HG03060 (cell line): Measurements from ENCODE around the gene INPP5A.

Experiments
- ATAC-seq: cut with Tn5 transposase; IDR thresholded peaks from one replicate; pipeline ENCODE4 v1.9.1; 2021; ENCODE audit warnings: low read depth, moderate number of reproducible peaks; ENCODE audit not compliant: unreplicated experiment

Gene INPP5A

DNA sequence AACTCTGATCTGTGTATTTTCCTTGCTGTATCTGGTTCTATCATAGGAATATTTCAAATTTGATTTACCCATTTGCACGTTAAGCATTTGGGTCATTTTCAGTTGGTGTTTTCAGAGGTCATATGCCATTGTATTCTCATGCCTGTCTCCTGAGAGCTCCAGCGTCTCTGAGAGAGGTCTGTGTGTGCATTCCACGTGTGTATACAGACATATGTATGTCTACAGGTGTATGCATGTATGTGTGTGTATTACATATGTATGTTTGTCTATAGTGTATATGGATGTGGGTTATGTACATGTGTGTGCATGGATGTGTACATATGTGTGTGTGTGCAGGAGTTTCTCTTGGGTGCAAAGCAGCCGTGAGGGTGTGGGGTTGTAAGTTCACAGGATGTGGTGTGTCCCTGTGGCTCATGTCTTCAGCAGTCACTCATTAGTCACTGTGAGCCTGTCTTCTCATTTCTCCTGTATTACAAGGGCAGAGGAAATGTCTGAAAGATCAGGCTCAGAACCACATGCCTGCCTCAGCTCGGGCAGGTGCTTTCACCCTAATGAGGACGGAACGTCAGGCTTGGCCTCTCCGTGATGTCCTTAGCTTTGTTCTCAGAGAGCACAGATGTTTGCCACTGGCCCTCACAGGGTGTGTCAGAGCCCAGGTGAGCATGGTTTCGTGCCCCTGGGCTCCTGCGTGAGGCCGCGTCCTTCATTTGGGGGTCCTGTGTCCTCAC, 146.7 kb downstream of the INPP5A start:
- ATAC-seq = peak; percentile 54

DNA sequence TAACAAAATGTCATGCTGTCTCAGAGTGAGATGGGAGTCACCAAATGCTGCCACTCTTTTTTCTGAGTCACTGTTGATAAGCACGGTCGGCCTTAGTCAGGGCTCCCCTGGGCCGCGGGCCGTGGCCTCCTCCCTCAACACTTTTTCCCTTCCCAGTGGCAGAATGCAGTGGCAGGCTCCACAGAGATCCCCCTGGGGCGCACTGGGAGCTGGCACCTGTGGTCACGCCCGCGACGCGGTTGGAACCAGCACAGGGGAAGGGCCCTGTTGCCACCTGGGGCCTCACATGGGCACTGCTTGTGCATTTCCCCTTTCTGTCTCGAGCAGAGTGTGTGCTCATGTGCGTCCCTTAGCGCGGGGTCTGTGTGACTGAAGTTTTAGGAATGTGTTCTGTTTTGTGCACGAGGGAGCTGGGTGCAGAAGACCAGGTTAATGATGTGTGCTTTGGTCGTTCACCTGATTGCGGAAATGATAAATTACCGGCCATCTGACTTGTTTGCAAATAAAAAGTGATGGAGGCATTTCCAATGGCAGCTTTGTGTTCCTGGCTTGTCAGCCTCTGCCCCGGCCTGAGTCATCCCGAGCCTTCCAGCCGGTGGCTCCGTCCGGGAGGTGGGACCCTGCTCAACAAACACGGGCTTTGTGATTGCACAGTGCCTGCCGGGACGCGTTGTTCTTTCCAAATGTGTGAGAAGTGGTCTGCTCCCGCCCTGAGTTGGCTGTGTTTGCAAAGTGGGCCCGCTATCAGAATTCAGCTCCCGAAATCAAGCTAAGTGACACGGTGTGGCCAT, 147.7 kb downstream of the INPP5A start:
- ATAC-seq = no peak

DNA sequence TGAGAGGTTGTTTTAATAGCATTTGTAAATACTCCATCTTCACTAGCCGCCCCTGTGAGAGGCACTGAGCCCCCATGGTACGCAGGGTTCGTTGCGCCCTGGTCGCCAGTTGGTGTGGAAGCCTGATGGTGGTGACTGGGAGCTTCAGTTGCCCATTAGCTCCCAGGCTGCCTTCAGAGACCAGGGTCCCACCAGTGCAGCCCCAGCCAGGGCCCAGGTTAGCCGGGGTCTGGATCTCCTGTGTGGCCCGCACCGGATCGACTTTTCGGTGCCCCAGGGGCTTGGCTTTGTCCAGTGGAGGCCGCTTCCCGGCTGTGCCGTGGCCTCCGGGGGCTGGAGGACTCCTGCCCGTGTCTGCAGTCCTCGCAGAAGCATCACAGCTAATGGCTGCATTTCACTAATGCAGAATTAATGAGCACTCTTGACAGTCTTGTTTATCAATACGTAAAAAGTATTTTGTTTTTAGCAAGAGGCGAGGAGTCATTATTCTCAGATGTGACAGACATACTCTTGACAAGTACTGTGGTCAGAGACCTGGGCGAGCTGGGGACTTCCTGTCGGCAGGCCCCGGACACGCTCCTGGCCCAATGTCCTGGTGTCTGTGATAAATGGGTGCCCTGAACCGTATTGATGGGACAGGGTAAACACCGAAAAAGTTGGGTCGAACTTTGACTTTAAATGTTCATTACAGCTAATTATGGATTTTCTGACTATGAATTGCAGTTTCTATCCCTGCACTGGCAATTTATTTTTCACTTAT, 148.5 kb downstream of the INPP5A start:
- ATAC-seq = no peak

DNA sequence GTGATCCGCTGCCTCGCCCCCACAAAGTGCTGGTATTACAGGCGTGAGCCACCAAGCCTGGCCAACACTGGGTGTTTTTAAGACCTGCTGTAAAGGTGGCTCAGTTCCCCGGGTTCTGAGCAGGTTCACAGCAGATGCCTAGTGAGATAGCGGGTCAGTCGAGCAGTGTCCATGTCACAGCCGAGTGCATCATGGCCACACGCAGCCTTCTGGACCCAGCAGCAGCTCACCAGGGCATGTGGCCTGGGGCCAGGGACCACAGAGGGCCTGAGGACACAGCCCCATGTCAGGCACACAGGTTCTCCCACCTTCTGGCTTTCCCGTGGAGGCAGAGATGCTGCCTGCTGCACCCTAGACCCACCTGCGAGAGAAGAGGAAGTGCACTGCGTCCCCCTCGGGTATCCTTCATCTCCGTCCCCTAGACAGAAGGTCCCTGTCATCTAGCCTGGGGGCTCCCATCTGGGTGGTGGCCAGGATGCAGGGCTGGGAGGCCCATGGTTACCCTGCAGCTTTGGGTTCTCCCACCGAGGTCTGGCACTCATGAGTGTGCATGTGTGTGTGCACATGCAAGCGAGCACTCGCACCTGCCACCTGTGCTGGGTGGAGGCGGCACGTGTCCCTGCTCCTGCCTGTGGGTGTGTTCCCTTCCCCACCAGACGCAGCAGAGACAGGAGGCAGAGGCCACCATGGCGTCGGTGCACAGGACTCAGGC, 149.8 kb downstream of the INPP5A start:
- ATAC-seq = no peak

DNA sequence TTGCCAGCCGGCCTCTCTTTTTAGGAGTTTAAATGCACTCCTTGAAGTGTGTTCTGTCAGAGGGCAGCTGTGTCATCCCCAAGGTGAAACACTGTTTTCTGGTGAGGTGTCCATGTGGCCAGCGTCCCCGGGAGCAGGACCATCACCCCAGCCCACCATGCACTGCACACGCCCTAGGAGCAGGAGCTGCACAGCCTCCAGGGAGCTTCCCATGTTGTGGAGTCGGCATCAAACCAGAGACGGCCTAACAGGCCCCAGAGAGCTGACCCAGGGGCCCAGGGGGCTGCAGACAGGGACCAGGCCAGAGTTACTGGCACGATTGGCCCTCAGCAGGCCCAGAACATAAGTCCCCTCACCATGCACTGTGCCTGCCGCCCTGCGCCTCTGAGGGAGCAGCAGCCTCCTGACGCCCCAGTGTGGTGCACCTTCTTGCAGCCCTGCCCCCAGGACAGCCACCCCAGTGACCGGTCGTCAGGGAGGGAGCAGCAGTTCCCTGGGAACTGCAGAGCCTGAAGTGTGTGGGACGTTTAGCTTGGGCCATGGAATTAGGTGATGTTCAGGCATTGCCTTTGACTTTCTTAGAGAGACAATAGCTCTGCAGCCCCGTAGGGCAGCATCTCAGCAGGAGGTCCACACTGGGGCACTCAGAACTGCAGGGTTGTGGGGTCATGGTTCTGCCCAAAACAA, 150.4 kb downstream of the INPP5A start:
- ATAC-seq = no peak

DNA sequence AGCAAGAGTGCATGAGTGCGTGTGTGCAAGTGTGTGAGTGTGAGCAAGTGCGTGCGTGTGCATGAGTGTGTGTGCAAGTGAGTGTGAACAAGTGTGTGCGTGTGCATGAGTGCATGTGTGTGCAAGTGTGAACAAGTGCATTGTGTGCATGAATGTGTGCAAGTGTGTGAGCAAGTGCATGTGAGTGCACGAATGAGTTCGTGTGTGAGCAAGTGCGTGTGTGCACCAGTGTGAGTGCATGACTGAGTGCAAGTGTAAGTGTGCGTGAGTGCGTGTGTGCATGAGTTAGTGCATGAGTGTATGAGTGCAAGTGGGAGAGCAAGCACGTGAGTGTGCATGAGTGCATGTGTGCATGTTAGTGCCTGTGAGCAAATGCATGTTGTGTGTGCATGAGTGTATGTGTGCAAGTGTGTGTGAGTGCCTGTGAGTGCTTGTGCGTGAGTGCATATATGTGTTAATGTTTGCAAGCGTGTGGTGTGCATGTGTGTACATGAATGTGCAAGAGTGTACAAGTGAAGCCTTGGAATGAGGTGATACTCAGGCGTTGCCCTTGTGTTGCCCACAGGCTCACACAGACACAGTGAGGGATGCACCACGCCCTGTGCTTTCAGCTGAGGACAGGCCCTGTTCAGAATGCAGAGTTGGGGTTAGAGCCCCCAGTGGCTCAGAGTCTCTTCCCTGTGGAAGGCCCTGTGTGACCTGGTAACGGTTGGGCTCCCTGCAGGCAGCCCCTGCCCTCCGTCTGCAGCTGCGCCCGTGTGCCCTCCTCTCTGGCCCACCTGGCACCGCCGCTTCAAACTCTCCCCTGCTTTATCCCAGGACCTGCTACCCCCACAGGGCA, 151.2 kb downstream of the INPP5A start:
- no peak for ATAC-seq

DNA sequence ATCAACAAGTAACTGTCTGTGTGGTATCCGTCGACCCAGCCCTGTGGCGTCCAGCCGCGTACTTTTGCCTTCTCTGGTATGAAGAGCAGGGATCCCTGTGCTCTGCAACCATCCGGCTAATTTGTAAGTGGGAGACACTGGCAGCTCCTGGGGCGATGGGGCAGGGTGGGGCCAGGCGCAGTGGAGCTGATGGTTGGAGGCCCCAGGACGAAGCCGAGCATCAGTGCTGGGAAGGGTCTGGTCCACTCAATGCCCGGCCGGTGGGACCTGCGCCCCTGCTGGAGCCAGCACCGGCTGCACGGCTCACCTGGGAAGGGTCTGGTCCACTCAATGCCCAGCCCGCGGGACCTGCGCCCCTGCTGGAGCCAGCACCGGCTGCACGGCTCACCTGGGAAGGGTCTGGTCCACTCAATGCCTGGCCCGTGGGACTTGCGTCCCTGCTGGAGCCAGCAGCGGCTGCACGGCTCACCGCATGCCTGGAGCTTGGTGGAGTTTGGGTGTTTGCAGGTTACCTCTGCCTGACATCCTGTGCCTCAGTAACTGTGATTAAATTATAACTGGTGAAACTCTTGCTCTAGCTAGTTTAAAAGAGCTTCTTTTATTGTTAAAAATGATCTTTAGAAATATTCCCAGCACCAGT, 152.3 kb downstream of the INPP5A start:
- no peak for ATAC-seq

DNA sequence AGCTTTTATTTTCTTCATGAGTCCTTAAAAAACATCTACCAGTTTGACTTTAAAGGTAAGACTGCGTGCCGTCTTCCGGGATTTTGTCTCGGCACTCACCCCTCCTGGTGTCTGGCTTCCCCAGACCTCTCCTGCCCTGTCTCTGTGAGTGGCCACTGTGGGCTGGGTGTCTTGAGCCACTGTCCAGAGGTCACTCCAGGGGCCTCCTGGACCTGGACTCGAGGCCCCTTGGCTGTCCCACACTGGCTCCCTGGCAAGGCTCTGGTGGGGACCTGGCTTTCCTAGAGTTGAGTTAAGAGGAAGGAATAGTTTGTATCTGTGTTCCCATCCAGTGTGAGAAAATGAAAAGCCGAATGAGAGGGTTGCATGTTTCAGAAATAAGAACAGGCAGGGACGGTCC, 152.8 kb downstream of the INPP5A start:
- no peak for ATAC-seq

DNA sequence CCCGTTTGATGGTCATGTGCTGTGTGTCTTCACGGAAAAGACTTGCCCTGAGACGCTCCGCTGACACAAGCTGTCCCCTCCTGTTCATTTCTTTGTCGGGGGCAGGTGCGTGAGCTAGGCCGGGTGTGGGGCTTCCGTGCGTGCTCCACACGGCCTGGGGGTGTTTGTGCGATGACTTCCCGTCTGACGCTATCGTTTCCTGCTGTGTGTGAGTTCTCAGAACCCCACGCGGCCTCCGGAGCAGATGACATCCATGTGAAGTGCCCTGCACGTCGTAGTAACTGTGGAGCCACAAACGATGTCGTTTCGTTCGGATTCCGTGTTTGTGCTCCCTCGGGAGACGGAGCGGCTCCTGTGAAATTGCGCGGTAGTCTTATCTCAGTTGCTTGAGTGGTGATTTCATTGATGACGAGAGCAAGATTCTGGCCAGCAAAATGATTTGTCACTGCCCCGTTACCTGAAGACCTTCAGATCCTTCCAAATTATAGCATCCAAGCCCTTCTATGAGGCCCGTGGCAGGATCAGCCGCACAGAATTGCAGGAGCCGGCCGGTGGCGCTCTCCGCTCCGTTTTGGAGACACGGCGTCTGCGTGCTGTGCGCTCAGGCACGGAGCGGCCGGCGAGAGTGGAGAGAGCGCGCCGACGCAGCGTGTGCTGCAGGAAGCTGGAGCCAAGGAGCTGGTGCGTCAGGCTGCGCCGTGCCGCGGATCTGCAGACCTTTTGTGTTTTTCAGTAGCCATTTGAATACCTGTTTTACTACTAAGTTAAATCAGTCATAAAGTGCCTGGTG, 153.4 kb downstream of the INPP5A start:
- no peak for ATAC-seq

DNA sequence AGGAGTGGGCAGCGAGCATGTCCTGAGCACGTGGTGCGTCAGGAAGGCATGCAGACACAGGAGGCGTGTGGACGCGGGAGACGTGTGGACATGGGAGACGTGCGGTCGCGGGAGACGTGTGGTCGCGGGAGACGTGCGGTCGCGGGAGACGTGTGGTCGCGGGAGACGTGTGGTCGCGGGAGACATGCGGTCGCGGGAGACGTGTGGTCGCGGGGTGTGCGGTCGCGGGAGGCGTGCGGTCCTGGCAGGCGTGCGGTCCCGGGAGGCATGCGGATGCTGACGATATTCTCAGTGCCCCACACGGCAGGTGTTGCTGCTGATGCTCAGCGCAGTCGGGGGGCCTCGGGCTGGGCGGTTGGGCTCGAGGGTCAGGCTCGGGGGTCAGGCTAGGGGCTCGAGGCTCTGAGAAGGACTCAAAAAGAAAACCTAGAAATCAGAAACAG, 154.1 kb downstream of the INPP5A start:
- ATAC-seq = no peak

DNA sequence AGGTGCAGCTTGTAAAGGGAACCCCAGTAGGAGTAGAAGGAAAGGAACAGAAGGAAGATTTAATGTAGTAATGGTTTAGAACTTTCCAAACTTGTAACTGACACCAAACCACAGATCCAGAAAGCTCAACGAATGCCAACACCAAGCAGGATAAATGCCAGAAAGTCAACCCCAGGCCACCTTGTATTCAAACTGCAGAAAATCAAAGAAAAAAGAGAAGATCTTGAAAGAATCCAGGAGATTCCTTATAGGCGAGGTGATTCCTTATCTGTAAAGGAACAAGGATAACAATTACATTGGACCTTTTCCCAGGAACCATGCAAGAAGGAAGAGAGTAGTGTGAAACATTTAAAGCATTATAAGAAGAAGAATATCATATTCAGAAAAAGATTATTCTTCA, 154.7 kb downstream of the INPP5A start:
- ATAC-seq = no peak

DNA sequence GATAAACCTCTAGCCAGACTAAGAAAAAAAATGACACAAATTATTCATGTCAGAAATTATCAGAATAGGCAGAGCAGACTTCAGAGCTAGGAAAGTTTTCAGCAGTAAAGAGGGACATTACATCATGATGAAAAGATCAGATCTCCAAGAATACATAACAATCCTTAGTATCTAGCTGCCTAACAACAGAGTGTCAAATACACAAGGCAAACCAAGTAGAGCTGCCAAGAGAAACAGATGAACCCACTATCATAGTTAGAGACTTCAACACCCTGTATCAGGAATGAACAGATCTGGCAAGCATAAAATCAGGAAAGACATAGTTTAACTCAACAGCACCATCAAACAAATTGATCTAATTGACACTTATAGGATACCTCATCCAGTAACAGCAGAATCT, 156.1 kb downstream of the INPP5A start:
- no peak for ATAC-seq

DNA sequence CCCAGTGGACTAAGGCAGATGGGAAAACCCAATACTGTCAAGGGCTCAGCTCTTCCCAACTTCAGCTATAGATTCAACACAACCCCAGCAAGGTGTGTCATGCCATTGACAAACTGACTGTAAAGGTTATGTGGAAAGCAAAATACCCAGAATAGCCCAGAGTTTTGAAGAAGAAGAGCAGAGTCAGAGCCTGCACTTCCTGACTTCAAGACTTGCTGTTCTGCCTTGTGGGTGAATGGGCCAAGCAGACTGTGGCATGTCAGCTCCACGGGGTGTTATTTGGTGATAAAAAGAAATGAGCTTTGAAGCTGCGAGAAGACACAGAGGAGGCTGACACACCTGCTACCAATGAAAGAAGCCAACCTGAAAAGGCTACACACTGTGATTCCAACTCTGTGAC, 158.6 kb downstream of the INPP5A start:
- no peak for ATAC-seq

DNA sequence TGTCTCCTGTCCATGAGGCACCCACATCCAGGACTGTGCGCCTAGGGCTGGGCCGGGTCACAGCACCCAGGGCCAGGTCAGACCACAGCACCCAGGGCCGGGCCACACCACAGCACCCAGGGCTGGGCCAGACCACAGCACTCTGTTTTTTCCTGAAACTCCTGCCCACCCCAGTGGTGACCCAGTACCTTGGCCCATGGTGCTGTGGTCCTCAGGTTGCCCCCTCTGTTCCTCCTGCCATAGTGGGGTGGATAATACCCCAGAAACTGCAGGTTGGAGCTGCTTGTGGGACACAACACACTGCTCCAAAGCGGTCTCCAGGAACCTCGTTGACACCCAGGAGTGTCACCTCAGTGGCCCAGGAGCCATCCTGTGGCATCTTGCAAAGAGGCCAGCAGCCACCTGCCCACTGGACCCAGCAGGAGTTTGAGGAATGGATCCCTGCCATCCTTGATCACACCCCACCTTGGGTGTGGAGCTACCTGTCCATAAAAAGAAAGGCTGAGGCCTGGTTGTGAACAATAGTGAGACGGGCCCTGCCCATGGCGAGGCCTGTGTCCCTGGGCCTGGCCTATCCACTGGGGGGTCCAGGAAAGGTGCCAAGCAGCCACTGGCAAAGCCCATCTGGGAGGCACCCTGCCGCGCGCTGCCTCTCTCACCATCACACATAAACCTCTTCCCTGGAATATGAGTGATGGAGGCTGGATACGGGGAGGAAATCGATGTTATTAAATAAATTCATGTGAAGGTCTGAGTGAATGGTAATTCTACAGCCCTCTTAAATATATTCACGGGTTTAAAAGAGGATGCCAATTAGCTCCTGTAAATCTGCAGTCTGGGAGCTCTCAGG, 159.4 kb downstream of the INPP5A start:
- no peak for ATAC-seq

DNA sequence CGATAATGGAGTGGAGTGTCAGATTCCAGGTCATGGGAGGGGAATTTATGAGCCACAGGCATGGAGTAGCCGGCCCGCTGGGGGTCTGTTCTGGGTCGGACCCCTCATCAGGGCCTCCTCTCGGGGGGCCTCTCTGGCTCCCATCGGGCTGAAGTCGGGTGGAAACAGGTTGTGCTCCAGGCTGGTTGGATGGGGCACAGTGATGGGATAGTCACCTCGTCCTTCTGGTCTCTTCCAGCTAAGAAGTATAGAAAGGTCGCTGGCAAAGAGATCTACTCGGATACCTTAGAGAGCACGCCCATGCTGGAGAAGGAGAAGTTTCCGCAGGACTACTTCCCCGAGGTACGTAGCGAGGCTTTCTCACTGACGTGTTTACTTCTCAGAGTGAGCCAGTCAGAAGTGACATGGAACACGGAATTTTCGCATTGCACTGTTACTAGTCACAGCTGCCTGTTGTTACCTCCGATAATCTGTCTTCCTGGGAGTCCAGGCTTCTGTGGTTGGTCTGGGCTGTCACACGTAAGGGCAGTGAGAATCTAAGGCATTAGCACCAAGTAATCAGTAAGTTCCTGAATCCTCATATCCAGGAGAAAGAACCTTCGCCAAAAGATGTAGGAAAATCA, 160.1 kb downstream of the INPP5A start:
- no peak for ATAC-seq

DNA sequence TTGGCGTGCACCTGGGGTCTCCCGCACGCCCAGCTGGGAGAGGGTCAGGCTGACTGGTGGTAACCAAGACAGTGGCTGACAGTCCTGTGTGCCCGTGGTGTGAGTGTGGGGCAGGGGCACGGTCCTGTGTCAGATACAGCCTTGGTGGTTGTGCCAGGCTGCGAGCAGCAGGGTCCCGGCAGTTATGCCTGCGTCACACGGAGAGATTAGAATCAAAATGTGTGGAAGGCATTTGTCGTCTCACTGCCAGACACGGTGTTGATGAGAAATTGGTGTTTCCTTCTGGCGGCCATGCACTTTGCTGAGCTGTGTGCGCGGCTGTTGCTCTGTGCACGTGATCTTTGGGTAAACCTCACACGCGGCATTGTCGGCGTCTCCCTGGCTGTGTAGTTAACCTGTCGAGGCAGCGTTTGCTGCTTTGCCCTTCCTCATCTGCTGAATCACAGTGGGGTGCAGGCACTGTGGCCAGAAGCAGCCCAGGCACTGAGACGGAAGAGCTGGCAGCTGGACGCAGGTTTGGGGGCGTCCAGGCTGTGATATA, 160.7 kb downstream of the INPP5A start:
- no peak for ATAC-seq
